ENCODE data around the gene DNAI4. TPM values are rescaled to one million over a fixed set of nuclear protein-coding genes. Genes with fewer than 3 reads are reported as not detected.

DNAI4 gene
- total and polyA plus RNA-seq, 2 of the 8 experiments (the other 6 are each of a cell fraction or from before 2014, with no cell fraction given), result 0.32 to 2.1 TPM

- TF ChIP-seq SP4 (IDR thresholded peaks at IDR 0.05; ENCODE audit: low read length), result peak; percentile 42; the same call in 1 of the 2 replicates
- TF ChIP-seq EZH2 (IDR thresholded peaks at IDR 0.05; ENCODE audit: low read depth, low read length, severe bottlenecking), result no peak
- peak; percentile 95 for TF ChIP-seq PHF8 (conservative IDR thresholded peaks at IDR 0.05; ENCODE audit: low read depth, low read length)
- TF ChIP-seq POLR2AphosphoS5 (IDR thresholded peaks at IDR 0.05; ENCODE audit: low read depth, low read length), result peak; percentile 85
- TF ChIP-seq CREB1 (IDR thresholded peaks at IDR 0.05), result no peak; the same call in 1 of the 2 replicates
- no peak for TF ChIP-seq RFX5 (IDR thresholded peaks at IDR 0.05; ENCODE audit: borderline replicate concordance, low read depth, low read length)
- TF ChIP-seq KDM4A (IDR thresholded peaks at IDR 0.05; ENCODE audit: low read depth, low read length, severe bottlenecking), result peak; percentile 30
- no peak for TF ChIP-seq BRCA1 (IDR thresholded peaks at IDR 0.05; ENCODE audit: low read depth, low read length)
- TF ChIP-seq EGR1 (IDR thresholded peaks at IDR 0.05; ENCODE audit: borderline replicate concordance, low read depth, low read length), result no peak
- no peak for TF ChIP-seq KDM5A (IDR thresholded peaks at IDR 0.05; ENCODE audit: low read length)
- peak; percentile 71 for TF ChIP-seq NRF1 (IDR thresholded peaks at IDR 0.05; ENCODE audit: low read depth, low read length)
- no peak for TF ChIP-seq BCL11A (IDR thresholded peaks at IDR 0.05; ENCODE audit: low read depth in 2 of 2, low read length in 2 of 2)
- no peak for TF ChIP-seq FOSL1 (IDR thresholded peaks at IDR 0.05; ENCODE audit: insufficient read depth, low read depth, low read length)
- peak; percentile 79 for TF ChIP-seq TEAD4 (IDR thresholded peaks at IDR 0.05; ENCODE audit: low read depth, low read length)
- TF ChIP-seq CTBP2 (IDR thresholded peaks at IDR 0.05; ENCODE audit: borderline replicate concordance, insufficient read depth, insufficient read length, low read length), result no peak
These were observed at the start of gene DNAI4, which contains the start of gene MIER1 (continued) for GRCh38 chr1:66924756-66925557.

Data from H1 (cell line).